ENCODE data around the gene USP12. TPM values are rescaled to one million over a fixed set of nuclear protein-coding genes. Genes with fewer than 3 reads are reported as not detected.
"Not testable (repeated sequence)": the region's sequence is repeated elsewhere in the genome, so short reads cannot be mapped to it uniquely, and the experiment has no call there.

USP12 gene
- 27.0 TPM for total RNA-seq

GRCh38 chr13:27171244-27171826 is at the start of gene USP12:
Gene USP12, minus strand, starts transcription at chr13:27171811. Its CDS starts 172 bp downstream, at chr13:27171639.
- DNase-seq (ENCODE audit: low spot score), result no peak

GRCh38 chr13:27219611-27220010 is 48.0 kb upstream of the USP12 start:
- DNase-seq (ENCODE audit: low spot score), result no peak

GRCh38 chr13:27218861-27219260 is 47.2 kb upstream of the USP12 start:
- not testable (repeated sequence) for DNase-seq (ENCODE audit: low spot score)

- not testable (repeated sequence) for DNase-seq (ENCODE audit: low spot score)
Measured at GRCh38 chr13:27217791-27218190, 46.2 kb upstream of the USP12 start.

GRCh38 chr13:27213386-27213785 is 41.8 kb upstream of the USP12 start:
- not testable (repeated sequence) for DNase-seq (ENCODE audit: low spot score)

GRCh38 chr13:27211771-27212364 is 40.3 kb upstream of the USP12 start:
- DNase-seq (ENCODE audit: low spot score), result no peak

- DNase-seq (ENCODE audit: low spot score), result no peak
Measured at GRCh38 chr13:27211271-27211670, 39.7 kb upstream of the USP12 start.

- DNase-seq (ENCODE audit: low spot score), result no peak
Measured at GRCh38 chr13:27208514-27208913, 36.9 kb upstream of the USP12 start.

- no peak for DNase-seq (ENCODE audit: low spot score)
Measured at GRCh38 chr13:27203854-27204253, 32.2 kb upstream of the USP12 start.

GRCh38 chr13:27203186-27203585 is 31.6 kb upstream of the USP12 start:
- no peak for DNase-seq (ENCODE audit: low spot score)

GRCh38 chr13:27201661-27202060 is 30.1 kb upstream of the USP12 start:
- no peak for DNase-seq (ENCODE audit: low spot score)

- DNase-seq (ENCODE audit: low spot score), result no peak
Measured at GRCh38 chr13:27200413-27201070, 28.9 kb upstream of the USP12 start.

GRCh38 chr13:27199696-27200095 is 28.1 kb upstream of the USP12 start:
- no peak for DNase-seq (ENCODE audit: low spot score)

GRCh38 chr13:27199211-27199610 is 27.6 kb upstream of the USP12 start:
- no peak for DNase-seq (ENCODE audit: low spot score)

GRCh38 chr13:27194895-27195764 is 23.5 kb upstream of the USP12 start:
- peak; percentile 40 for DNase-seq (ENCODE audit: low spot score)

GRCh38 chr13:27194209-27194608 is 22.6 kb upstream of the USP12 start:
- DNase-seq (ENCODE audit: low spot score), result no peak

GRCh38 chr13:27193496-27193895 is 21.9 kb upstream of the USP12 start:
- DNase-seq (ENCODE audit: low spot score), result no peak

- no peak for DNase-seq (ENCODE audit: low spot score)
Measured at GRCh38 chr13:27192973-27193372, 21.4 kb upstream of the USP12 start.

GRCh38 chr13:27192367-27192766 is 20.8 kb upstream of the USP12 start:
- DNase-seq (ENCODE audit: low spot score), result not testable (repeated sequence)

GRCh38 chr13:27189192-27189591 is 17.6 kb upstream of the USP12 start:
- DNase-seq (ENCODE audit: low spot score), result no peak

- DNase-seq (ENCODE audit: low spot score), result peak; percentile 50
Measured at GRCh38 chr13:27188239-27188638, 16.6 kb upstream of the USP12 start.

GRCh38 chr13:27186295-27186694 is 14.7 kb upstream of the USP12 start:
- no peak for DNase-seq (ENCODE audit: low spot score)

All from mucosa of gallbladder (tissue), 1 donor.